Brain microvascular endothelial cell (primary cell): ENCODE measurements around the gene B4GALT1.

Source experiments
- DNase-seq: peaks from one replicate; pipeline ENCODE4 v3.0.0-alpha.2; 2020
- H3K27ac ChIP-seq: fragments of 250-450 bp; sonication (Bioruptor Pico); 2 replicates; pipeline ENCODE4 v1.5.1; 2020; ENCODE audit warnings: mild to moderate bottlenecking, moderate library complexity
- H3K27me3 ChIP-seq: fragments of 250-450 bp; sonication (Bioruptor Pico); replicated peaks from 2 replicates; pipeline ENCODE4 v1.5.1; 2020; ENCODE audit warnings: mild to moderate bottlenecking
- H3K36me3 ChIP-seq: fragments of 250-450 bp; sonication (Bioruptor Pico); replicated peaks from 2 replicates; pipeline ENCODE4 v1.5.1; 2020; ENCODE audit warnings: mild to moderate bottlenecking
- H3K4me3 ChIP-seq: 2 replicates; pipeline ENCODE4 v1.5.1; 2011; ENCODE audit warnings: low read depth, mild to moderate bottlenecking, control low read depth, low read length, moderate library complexity
- CTCF ChIP-seq: IDR thresholded peaks from 2 replicates; pipeline ENCODE4 v1.5.1; 2011; ENCODE audit warnings: low read depth, mild to moderate bottlenecking, moderate library complexity, low read length, control low read depth, inconsistent platforms; ENCODE audit errors: missing control alignments
- in situ Hi-C: cut with HindIII; loops from 2 replicates; pipeline ENCODE4 v1.10.0; 2017; ENCODE audit warnings: low sequenced_read_pairs, low pct_ligation_motif_present

B4GALT1 gene

GRCh38 chr9:33143241-33143661, 23.9 kb downstream of the B4GALT1 start:
- Histone ChIP-seq H3K27me3 (no peaks in the 10 kb centered on the region), H3K4me3 (no peak overlapping the region), H3K27ac (no peak overlapping the region), H3K36me3 (no peaks in the 10 kb centered on the region)
- DNase-seq, result no peak
- no peak for TF ChIP-seq CTCF
- in situ Hi-C loops, result no loop called here

- H3K27me3 ChIP-seq, result no peaks in the 10 kb centered on the region
- H3K4me3 ChIP-seq, result no peak overlapping the region
- H3K36me3 ChIP-seq, result no peaks in the 10 kb centered on the region
- in situ Hi-C loops, result no loop called here
- H3K27ac ChIP-seq, result no peak overlapping the region
- no peak for TF ChIP-seq CTCF
- DNase-seq, result no peak
Observed at GRCh38 chr9:33142535-33142934, 24.6 kb downstream of the B4GALT1 start.

GRCh38 chr9:33140401-33141360, 26.5 kb downstream of the B4GALT1 start:
- Histone ChIP-seq H3K27me3 (no peaks in the 10 kb centered on the region), H3K36me3 (no peaks in the 10 kb centered on the region), H3K27ac (no peak overlapping the region), H3K4me3 (no peak overlapping the region)
- TF ChIP-seq CTCF, result no peak
- in situ Hi-C loops, result no loop called here
- no peak for DNase-seq

- peaks cover 2% of the 10 kb centered on the region for H3K36me3 ChIP-seq
- no peak overlapping the region for H3K4me3 ChIP-seq
- in situ Hi-C loops, result no loop called here
- DNase-seq, result peak; percentile 86
- H3K27me3 ChIP-seq, result no peaks in the 10 kb centered on the region
- TF ChIP-seq CTCF, result no peak
- peak overlapping the region; percentile 16 for H3K27ac ChIP-seq
Observed at GRCh38 chr9:33139421-33140228, 27.5 kb downstream of the B4GALT1 start.

- peaks cover 8% of the 10 kb centered on the region for H3K36me3 ChIP-seq
- no peak for TF ChIP-seq CTCF
- no peaks in the 10 kb centered on the region for H3K27me3 ChIP-seq
- no peak overlapping the region for H3K27ac ChIP-seq
- no peak for DNase-seq
- in situ Hi-C loops, result no loop called here
- H3K4me3 ChIP-seq, result no peak overlapping the region
Observed at GRCh38 chr9:33138768-33139167, 28.4 kb downstream of the B4GALT1 start.
